Measurements from ENCODE around the gene C1QTNF8. TPM values are rescaled to one million over a fixed set of nuclear protein-coding genes. Genes with fewer than 3 reads are reported as not detected.

The C1QTNF8 gene
- total and polyA plus RNA-seq, 2 of the 13 experiments (the other 11 are each of a cell fraction or from before 2014, with no cell fraction given): 0.09 TPM; not detected in 1

- peak; percentile 34 for TF ChIP-seq DBP (CRISPR knock-in tag; IDR thresholded peaks at IDR 0.05; ENCODE audit: not compliant biosample characterization)
- TF ChIP-seq ELF3 (CRISPR knock-in tag; IDR thresholded peaks at IDR 0.05): peak; percentile 93
- TF ChIP-seq MAFF (IDR thresholded peaks at IDR 0.05; ENCODE audit: low read depth, low read length): no peak
- TF ChIP-seq HHEX (CRISPR knock-in tag; IDR thresholded peaks at IDR 0.05): no peak
- 0 out of 2 replicates have a peak, but pooled peaks have one; percentile 37 for TF ChIP-seq ZNF737 (CRISPR knock-in tag; IDR thresholded peaks at IDR 0.05; ENCODE audit: borderline replicate concordance)
- peak; percentile 57; the same call in 1 of the 2 replicates for TF ChIP-seq CREM (IDR thresholded peaks at IDR 0.05)
- no peak for TF ChIP-seq CREM (CRISPR knock-in tag; IDR thresholded peaks at IDR 0.05)
- TF ChIP-seq SRY (CRISPR knock-in tag; IDR thresholded peaks at IDR 0.05): peak; percentile 60; the same call in 1 of the 2 replicates
- peak; percentile 51; the same call in 1 of the 2 replicates for TF ChIP-seq SKIL (CRISPR knock-in tag; IDR thresholded peaks at IDR 0.05; ENCODE audit: borderline replicate concordance)
- TF ChIP-seq CHCHD3 (CRISPR knock-in tag; IDR thresholded peaks at IDR 0.05): no peak
- TF ChIP-seq KIAA2018 (CRISPR knock-in tag; IDR thresholded peaks at IDR 0.05; ENCODE audit: borderline replicate concordance): no peak
Observed at GRCh38 chr16:1089822-1090619, 6.0 kb downstream of the C1QTNF8 start (continued).
